HTERT RPE-1 (cell line): Measurements from ENCODE around the gene CAGE1.
"Not testable (repeated sequence)": the region's sequence is repeated elsewhere in the genome, so short reads cannot be mapped to it uniquely, and the experiment has no call there.

Source experiments
- in situ Hi-C: fragments of 300-500 bp; cut with MboI; formaldehyde crosslinking; loops from 4 replicates; pipeline ENCODE4 v1.14.3; 2020; ENCODE audit warnings: low sequenced_read_pairs

The CAGE1 gene

DNA sequence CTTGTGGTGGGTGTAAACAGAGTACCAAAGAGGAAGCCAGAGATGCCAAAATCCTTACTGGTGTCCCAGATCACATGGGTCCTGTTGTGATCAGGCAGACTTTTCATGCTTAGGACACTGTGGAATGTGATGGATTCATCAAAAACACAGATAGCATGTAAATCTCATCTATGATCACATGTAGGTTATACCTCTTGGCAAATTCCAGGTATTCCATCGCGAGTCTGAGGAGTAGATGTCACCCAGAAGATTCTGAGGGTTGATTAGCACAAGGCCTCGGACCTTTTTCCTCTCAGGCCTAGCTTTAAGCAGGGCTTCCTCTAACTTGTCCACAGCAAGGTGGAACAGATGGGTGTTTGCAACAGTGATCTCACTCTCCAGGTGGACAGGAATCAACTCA, 48.3 kb downstream of the CAGE1 start:
- in situ Hi-C loops = no loop called here

DNA sequence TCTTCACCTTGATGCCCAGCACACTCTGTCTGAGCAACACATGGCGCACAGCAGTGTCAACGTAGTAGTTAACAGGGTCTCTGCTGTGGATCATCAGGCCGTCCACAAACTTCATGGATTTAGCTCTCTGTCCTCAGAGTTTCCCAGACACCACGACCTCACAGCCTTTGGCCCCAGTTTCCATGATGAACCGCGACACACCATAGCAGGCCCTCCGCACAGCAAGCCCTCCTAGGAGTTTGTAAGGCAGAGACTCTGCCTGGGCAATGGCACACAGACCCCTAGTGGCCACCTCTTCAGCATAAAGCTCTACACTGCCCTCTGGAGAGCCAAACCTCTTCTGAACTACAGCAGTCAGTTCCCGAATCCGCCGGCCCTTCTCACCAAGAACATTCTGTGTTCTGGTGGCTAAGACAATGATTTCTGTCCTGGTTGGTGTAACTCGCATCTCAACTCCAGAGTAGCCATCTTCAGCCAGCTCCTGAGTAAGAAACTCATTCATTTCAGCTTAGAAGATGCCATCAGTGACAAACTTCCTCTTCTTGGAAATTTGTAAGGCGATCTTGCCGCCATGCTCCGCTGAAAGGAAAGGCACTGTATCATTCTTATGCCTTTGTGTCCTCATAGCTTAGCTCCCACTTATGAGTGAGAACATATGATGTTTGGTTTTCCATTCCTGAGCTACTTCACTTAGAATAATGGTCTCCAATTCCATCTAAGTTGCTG, 50.4 kb downstream of the CAGE1 start:
- in situ Hi-C loops = not testable (repeated sequence)

DNA sequence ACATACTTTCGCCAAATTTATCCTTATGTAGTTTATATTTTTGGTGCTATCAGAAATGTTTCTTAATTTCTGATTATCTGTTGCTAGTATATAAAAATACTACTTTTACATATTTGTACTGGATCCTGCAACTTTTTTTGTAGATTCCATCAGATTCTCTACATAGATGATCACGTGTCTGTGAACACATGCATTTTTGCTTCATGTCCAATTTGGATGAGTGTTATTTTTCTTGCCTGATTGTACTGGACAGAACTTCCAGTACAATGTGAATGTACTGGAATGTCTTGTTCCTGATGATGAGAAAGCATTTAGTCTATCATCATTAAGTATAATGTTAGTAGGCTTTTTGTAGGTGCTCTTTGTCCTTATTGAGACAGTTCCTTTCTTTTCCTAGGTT, 51.5 kb downstream of the CAGE1 start:
- in situ Hi-C loops = no loop called here

DNA sequence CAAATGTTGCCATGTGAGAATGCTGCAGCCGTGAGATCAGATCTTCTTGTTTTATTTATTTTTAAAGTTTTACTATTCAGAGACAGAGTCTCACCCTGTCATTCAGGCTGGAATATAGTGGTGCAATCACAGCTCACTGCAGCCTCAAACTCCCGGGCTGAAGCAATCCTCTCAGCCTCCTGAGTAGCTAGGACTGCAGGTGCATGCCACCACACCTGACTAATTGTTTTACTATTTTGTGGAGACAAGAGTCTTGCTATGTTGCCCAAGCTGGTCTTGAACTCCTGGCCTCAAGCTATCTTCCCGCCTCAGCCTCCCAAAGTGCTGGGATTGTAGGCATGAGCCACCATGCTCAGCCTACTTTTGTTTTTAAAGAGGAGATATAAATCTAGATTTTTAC, 54.0 kb downstream of the CAGE1 start:
- in situ Hi-C loops = no loop called here

DNA sequence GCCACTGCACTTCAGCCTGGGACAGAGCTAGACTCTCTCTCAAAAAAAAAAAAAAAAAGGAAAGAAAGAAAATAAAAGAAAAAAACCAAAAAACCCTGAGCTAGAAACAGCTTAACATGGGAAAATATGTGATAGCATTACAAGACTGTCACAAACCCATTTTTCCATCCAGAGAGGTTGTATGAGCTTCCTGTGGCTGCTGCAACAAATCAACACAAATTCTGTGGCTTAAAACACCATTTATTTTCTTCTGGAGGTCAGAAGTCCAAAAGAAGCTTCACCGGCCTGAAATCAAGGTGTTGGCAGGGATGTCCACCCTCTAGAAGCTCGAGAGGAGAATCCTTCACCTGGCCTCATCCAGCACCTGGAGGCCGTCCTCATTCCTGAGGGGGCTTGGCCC, 54.9 kb downstream of the CAGE1 start:
- in situ Hi-C loops = no loop called here

DNA sequence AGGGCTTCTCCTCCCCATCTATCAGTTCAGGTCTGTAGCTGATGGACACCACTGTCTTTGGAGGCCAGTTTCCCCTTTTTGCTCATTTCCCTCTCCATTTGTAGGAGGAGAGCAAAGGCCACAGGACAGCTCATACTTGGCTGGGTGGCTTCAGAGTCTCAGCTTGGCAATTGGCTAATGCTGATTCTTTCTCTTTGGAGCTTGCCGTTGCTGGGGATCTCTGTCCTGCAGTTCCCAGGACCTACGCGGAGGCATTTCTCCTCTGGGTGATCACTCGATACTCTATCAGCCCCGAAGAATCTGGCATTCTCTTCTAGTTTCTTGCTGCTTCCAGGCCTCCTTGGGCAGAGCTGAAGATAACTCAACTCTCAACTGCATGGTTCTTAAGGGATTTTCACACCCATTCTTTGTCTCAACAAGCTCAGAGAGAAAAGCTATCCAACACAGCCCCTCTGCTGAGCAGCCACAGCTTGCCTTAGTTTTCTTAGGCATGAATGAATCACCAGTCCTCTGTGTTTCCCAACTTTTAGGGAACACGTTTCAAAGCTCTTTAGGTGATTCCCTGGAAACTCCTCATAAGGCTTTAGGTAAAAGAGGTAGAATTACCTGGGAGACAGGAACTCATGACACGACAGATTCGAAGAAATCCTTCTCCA, 57.3 kb downstream of the CAGE1 start:
- in situ Hi-C loops = no loop called here

DNA sequence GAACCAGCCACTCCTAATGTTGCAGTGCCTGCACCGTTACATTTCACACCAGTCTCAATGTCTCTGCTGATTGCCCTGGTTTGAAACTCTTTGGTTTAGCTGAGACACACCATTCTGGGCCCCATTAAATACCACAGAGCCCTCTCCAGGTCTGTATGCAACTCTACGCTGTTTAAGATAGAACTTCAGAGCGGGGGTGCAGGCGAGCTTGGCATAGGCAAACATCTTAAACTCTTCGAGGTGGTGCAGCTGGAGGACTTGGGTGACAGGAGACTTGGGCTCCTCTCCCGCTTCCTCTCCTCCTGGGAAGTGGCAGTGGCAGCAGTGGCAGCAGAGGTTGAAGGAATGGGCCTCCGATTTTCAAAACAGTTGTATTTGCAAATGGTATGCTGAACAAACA, 58.1 kb downstream of the CAGE1 start:
- in situ Hi-C loops = no loop called here

DNA sequence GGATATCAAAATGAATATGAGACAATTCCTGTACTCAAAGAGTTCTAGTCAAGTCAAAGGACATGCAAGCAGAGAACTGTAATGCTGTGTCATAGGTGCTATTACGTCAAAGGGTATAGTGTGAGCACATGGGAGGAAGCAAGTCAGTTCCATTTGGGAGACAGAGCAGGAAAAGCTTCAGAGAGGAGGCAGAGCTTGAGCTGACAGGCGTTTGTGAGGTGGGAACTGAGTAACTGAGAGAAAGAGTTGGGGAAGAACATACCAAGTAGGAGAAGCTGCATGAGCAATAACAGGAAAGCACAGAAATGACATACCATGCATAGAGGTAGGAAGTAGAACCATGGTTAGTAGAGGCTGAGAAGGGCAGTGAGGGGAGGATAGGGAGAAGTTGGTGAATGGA, 61.3 kb downstream of the CAGE1 start:
- in situ Hi-C loops = no loop called here

DNA sequence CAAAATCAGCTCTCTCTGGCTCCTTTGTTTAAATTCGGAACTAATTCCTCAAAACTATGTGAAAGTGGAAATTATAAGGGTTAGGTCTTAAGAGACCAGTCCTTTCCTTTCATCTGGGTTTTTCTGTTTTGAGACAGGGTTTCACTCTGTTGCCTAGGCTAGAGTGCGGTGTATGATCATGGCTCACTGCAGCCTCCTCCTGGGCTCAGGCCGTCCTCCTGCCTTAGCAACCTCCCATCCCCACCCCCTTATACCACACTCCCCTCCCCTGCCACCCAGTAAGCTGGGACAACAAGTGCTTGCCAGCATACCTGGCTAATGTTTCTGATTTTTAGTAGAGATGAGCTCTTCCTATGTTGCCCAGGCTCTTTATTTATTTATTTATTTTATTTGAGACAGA, 63.8 kb downstream of the CAGE1 start:
- in situ Hi-C loops = no loop called here

DNA sequence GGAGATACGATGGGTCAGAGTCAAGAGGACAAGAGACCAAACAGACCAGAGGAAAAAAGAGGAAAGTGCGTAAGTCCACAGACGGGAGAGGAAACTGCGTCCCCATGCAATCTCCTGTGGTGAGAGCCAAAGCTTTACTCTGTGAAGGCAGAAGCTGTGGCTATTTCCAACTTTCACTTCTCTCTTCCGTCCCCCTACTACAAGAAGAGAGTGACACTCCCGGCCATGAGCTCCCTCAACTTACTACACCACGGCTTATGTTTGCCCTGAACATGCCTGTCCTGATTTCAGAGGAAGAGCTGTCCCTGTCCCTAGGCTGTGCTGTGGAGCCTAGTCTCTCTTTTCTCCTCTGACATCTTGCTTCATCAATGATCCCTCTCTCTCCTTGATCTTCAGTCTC, 65.0 kb downstream of the CAGE1 start:
- in situ Hi-C loops = no loop called here

DNA sequence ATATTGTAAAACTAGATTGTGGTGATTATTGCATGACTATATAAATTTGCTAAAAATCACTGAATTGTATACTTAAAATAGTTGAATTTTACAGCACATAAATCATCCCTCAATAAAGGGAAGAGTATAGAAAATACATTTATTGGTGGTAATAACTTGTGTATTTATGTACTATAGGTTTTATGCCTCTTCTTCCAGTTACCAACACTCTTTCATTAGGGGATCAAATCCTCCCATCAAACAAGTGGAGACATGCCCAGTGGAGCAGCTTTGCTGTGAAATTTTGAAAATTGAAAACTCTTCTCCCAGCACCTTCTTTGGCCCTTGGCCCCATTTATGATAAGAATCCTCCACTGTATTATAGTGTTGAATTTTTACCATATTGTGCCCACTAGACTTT, 66.5 kb downstream of the CAGE1 start:
- in situ Hi-C loops = no loop called here

DNA sequence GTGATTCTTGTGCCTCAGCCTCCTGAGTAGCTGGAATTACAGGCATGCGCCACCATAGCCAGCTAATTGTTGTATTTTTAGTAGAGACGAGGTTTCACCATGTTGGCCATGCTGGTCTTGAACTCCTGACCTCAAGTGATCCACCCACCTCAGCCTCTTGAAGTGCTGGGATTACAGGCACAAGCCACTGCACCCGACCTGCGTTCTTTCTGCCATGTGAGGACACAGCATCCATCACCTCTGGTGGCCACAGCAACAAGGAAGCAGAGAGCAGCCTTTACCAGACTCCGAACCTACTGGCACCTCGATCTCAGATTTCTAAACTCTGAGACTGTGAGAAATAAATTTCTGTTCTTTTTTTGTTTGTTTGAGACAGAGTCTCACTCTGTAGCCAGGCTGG, 67.7 kb downstream of the CAGE1 start:
- in situ Hi-C loops = not testable (repeated sequence)

DNA sequence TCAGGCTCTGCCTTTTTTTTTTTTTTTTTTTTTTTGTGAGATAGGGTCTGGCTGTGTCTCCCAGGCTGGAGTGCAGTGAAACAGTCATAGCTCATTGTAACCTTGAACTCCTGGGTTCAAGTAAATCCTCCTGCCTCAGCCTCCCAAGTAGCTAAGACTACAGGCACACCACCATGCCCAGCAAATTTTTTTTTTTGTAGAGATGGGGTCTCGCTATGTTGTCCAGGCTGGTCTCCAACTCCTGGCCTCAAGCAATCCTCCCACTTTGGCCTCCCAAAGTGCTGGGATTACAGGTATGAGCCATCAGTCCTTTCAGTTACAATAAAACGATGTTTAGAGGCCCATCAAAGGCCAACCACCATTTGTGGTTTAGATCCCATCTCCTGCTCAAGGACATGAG, 70.1 kb downstream of the CAGE1 start:
- in situ Hi-C loops = not testable (repeated sequence)

DNA sequence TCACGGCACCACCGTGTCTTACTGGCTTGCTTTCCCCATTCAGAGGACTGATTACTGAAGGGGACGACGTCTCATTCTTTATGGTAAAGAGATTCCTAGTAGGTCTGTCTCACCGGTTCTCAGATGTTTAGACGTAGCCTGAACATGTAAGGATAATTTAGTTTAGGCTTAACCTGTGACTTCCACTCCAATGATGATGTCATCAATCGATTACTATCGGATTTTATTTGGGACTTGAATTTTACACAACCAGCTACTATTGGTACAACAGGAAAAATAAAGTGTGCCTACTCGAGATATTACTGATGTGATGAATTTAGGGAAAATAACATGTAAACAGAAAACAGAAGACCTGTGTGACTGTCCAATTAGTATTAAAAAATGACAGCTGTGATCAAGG, 72.0 kb downstream of the CAGE1 start:
- in situ Hi-C loops = no loop called here

DNA sequence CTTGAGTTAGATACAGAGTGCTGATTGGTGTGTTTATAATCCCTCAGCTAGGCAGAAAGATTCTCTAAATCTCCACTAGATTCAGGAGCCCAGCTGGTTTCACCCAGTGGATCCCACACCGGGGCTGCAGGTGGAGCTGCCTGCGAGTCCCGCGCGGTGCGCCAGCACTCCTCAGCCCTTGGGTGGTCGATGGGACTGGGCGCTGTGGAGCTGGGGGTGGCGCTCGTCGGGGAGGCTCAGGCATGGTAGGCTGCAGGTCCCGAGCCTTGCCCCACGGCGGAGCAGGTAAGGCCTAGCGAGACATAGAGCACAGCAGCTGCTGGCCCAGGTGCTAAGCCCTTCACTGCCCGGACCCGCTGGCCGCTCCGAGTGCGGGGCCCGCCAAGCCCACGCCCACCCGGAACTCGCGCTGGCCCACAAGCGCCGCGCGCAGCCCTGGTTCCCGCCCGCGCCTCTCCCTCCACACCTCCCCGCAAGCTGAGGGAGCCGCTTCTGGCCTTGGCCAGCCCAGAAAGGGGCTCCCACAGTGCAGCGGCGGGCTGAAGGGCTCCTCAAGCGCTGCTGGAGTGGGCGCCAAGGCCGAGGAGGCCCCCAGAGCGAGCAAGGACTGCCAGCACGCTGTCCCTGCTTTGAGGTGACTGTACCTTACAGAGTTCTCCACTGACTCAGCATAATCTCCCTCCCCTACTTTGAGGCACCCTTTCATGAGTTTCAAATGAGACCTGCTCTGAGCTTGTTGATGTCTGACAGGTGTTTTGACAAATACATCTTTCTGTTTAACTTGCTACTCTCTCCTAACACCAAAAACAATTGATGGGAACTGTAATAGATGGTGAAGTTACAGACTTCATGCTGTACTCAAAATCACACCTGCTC, 72.6 kb downstream of the CAGE1 start:
- in situ Hi-C loops = no loop called here

DNA sequence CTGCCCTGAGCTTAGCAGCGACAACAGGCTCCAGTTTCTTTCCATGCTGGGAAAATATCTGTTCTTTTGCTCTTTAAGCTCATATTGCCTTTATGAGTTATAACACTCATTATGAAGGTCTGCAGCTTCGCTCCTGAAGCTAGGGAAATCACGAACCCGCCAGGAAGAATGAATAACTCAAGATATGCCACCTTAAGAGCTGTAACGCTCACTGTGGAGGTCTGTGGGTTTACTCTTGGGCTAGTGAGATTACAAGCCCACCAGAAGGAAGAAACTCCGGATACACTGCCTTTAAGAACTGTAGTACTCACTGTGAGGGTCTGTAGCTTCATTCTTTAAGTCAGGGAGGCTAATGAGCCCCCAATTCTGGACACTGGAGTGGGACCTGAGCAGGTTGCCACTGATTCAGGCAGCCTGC, 73.6 kb downstream of the CAGE1 start:
- in situ Hi-C loops = no loop called here

DNA sequence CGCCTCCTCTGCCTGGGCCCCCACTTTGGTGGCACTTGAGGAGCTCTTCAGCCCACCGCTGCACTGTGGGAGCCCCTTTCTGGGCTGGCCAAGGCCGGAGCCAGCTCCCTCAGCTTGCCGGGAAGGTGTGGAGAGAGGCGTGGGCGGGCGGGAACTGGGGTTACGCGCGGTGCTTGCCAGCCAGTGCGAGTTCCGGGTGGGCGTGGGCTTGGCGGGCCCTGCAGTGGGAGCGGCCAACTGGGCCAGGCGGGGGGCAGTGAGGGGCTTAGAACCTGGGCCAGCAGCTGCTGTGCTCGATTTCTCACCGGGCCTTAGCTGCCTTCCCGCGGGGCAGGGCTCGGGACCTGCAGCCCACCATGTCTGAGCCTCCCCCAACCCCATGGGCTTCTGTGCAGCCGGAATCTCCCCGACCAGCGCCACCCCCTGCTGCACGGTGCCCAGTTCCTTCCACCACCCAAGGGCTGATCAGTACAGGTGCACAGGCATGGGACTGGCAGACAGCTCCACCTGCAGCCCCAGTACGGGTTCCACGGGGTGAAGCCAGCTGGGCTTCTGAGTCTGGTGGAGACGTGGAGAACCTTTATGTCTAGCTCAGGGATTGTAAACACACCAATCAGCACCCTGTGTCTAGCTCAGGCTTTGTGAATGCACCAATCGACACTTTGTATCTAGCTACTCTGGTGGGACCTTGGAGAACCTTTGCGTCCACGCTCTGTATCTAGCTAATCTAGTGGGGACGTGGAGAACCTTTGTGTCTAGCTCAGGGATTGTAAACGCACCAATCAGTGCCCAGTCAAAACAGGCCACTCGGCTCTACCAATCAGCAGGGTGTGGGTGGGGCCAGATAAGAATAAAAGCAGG, 74.2 kb downstream of the CAGE1 start:
- in situ Hi-C loops = not testable (repeated sequence)

DNA sequence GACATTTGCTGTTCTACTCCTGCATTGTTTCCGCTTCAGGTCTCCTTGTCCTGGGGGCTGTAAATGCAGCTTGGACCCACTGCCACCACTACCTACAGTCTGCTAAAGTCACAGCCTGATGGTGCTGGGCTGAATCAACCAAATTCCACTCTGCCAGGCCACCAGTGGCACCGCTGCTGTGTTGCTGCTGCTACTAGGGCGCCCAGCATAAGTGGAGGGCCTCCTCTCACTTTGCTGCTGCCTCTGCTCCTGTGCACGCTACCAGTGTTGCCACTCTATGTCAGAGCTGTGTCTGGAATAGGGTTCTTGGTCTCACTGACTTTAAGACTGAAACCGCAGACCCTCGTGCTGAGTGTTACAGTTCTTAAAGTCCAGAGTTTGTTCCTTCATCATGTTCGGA, 75.1 kb downstream of the CAGE1 start:
- in situ Hi-C loops = no loop called here

DNA sequence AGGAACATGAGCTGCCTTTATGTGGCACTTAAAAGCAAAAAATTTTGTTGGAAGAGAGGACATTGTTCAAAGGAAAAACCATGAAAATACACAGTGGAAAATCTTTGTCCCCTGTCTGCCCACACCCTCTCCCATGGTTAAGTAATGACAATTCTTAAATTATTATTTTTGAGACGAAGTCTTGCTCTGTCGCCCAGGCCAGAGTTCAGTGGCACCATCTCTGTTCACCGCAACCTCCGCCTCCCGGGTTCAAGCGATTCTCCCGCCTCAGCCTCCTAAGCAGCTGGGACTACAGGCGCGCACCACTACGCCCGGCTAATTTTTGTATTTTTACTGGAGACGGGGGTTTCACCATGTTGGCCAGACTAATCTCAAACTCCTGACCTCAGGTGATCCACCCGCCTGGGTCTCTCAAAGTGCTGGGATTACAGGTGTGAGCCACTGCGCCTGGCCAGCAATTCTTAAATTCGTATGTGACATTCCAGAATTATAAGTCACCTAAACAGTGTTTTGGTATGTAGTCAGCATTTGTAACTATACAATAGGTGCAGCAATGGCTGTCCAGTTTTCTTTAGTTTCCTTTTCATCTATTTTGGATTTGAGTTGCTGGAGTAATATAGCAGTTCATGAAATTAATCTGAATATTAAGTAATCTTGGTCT, 75.9 kb downstream of the CAGE1 start:
- in situ Hi-C loops = no loop called here
